Keratinocyte (primary cell): ENCODE data around the gene SFXN3. TPM values are rescaled to one million over a fixed set of nuclear protein-coding genes. Genes with fewer than 3 reads are reported as not detected.

Experiments
- DNase-seq: peaks from one replicate; pipeline ENCODE4 v3.0.0-alpha.2; 2011; ENCODE audit warnings: low read depth, missing footprints, low spot score
- FAIRE-seq: peaks from 2 replicates; lab custom pipeline; 2011; peaks lifted over from hg19 to GRCh38; lab: Jason Lieb, UNC
- H2AFZ ChIP-seq: 2 replicates; pipeline ENCODE4 v1.6.0; 2012; ENCODE audit warnings: low read length, control low read depth, inconsistent platforms; ENCODE audit not compliant: control insufficient read depth
- H3K27ac ChIP-seq: 2 replicates; pipeline ENCODE4 v1.5.1; 2011; ENCODE audit warnings: low read length; ENCODE audit not compliant: control insufficient read depth, insufficient read depth
- H3K27me3 ChIP-seq: 3 replicates; pipeline ENCODE4 v1.6.0; 2011; ENCODE audit warnings: low read length; ENCODE audit not compliant: control insufficient read depth, insufficient read depth; ENCODE audit errors: extremely low read depth
- H3K36me3 ChIP-seq, 2 experiments: 2 replicates in 1 of 2; 3 replicates in 1 of 2; pipeline ENCODE4 v1.5.1; 2011; ENCODE audit warnings: low read length in 2 of 2, mild to moderate bottlenecking in 1 of 2; ENCODE audit not compliant: control insufficient read depth in 2 of 2, insufficient read depth in 2 of 2; ENCODE audit errors: extremely low read depth in 1 of 2
- H3K4me1 ChIP-seq: 3 replicates; pipeline ENCODE4 v1.5.1; 2011; ENCODE audit warnings: low read length; ENCODE audit not compliant: control insufficient read depth, insufficient read depth; ENCODE audit errors: extremely low read depth
- H3K4me2 ChIP-seq: 3 replicates; pipeline ENCODE4 v1.6.0; 2011; ENCODE audit warnings: low read depth, low read length; ENCODE audit not compliant: control insufficient read depth, insufficient read depth; ENCODE audit errors: extremely low read depth
- H3K4me3 ChIP-seq, 3 experiments: fragments of 200-600 bp in 1 of 3; sonication (generic) in 1 of 3; 2 replicates in 2 of 3; 3 replicates in 1 of 3; pipeline ENCODE4 v1.5.1; 2011 to 2016; ENCODE audit warnings: low read length in 3 of 3, mild to moderate bottlenecking in 3 of 3, control low read depth in 2 of 3, inconsistent platforms in 1 of 3, low read depth in 1 of 3, mixed read lengths in 1 of 3, mixed run types in 1 of 3, moderate library complexity in 1 of 3; ENCODE audit not compliant: control insufficient read depth in 2 of 3, insufficient read depth in 2 of 3; ENCODE audit errors: extremely low read depth in 1 of 3
- H3K79me2 ChIP-seq: 2 replicates; pipeline ENCODE4 v1.6.0; 2012; ENCODE audit warnings: low read length; ENCODE audit not compliant: control insufficient read depth, insufficient read depth
- H3K9ac ChIP-seq: 3 replicates; pipeline ENCODE4 v1.6.0; 2011; ENCODE audit warnings: low read length; ENCODE audit not compliant: control insufficient read depth, insufficient read depth; ENCODE audit errors: extremely low read depth
- H3K9me1 ChIP-seq: 3 replicates; pipeline ENCODE4 v1.6.0; 2011; ENCODE audit warnings: low read length; ENCODE audit not compliant: control insufficient read depth, insufficient read depth; ENCODE audit errors: extremely low read depth
- H3K9me3 ChIP-seq: 2 replicates; pipeline ENCODE4 v1.5.1; 2012; ENCODE audit warnings: low read depth, low read length; ENCODE audit not compliant: control insufficient read depth
- H4K20me1 ChIP-seq: 3 replicates; pipeline ENCODE4 v1.6.0; 2011; ENCODE audit warnings: low read length; ENCODE audit not compliant: control insufficient read depth, insufficient read depth; ENCODE audit errors: extremely low read depth
- EZH2 ChIP-seq: IDR thresholded peaks from one replicate; pipeline ENCODE4 v1.6.1; 2012; ENCODE audit warnings: inconsistent platforms, mild to moderate bottlenecking, low read length, moderate library complexity
- dilution Hi-C: fragments of 300-500 bp; cut with MboI; formaldehyde crosslinking; loops from one replicate; pipeline ENCODE4 v1.7.0; 2020; ENCODE audit warnings: low sequenced_read_pairs; ENCODE audit not compliant: extremely low pct_ligation_motif_present
- polyA plus RNA-seq, 5 experiments: library from polyadenylated mRNA; depleted of rRNA in 3 of 5; stranded (reverse) in 3 of 5; stranded (forward) in 1 of 5; unstranded in 1 of 5; fragments of >200 nt; gene quantifications; 1 replicate in 1 of 5; 2 replicates in 3 of 5; 3 replicates in 1 of 5; pipeline versions ENCODE4 v1.2.1 to v1.2.3, GENCODE V29; 2011 to 2012; ENCODE audit warnings: missing spikeins in 2 of 5, low read depth in 1 of 5, low replicate concordance in 1 of 5
- TF ChIP-seq, protein P1 (sequence below), 3 experiments: IDR thresholded peaks in 1 of 3; conservative IDR thresholded peaks in 1 of 3; optimal IDR thresholded peaks in 1 of 3; 2 replicates in 2 of 3; 3 replicates in 1 of 3; pipeline versions ENCODE3 to v1.5.1; 2011; ENCODE audit warnings: low read length in 3 of 3, mild to moderate bottlenecking in 3 of 3, moderate library complexity in 2 of 3, control low read depth in 1 of 3, inconsistent platforms in 1 of 3; ENCODE audit not compliant: insufficient read depth in 2 of 3; ENCODE audit errors: extremely low read depth in 1 of 3

SFXN3 gene
- polyA plus RNA-seq, 1 donor (not counting 4 experiments of a cell fraction or from before 2014, with no cell fraction given), result 77.0 TPM

DNA sequence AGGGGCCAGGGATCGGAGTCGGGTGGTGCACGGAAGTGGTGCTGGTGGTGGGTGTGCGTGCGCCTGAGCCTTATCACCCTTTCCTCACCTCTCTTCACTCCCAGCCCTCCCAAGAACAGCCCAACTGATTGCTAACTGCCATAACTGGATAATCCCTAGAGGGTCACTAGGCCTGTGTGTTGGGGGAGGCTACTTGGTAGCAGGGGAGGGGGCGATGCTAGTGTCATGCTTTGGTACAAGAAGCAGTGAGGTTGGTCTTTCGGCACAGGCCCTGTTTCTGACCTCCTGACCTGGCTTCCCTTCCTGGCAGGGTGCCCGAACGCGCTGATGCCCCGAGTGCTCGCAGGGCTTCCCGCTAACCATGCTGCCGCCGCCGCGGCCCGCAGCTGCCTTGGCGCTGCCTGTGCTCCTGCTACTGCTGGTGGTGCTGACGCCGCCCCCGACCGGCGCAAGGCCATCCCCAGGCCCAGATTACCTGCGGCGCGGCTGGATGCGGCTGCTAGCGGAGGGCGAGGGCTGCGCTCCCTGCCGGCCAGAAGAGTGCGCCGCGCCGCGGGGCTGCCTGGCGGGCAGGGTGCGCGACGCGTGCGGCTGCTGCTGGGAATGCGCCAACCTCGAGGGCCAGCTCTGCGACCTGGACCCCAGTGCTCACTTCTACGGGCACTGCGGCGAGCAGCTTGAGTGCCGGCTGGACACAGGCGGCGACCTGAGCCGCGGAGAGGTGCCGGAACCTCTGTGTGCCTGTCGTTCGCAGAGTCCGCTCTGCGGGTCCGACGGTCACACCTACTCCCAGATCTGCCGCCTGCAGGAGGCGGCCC is 31.4 kb downstream of the SFXN3 start:
- peak overlapping the region; percentile 76 for H3K4me2 ChIP-seq
- no peaks in the 10 kb centered on the region for H4K20me1 ChIP-seq
- no peak overlapping the region for H3K9ac ChIP-seq
- peak; percentile 77 for TF ChIP-seq EZH2
- TF ChIP-seq, protein P1, sequence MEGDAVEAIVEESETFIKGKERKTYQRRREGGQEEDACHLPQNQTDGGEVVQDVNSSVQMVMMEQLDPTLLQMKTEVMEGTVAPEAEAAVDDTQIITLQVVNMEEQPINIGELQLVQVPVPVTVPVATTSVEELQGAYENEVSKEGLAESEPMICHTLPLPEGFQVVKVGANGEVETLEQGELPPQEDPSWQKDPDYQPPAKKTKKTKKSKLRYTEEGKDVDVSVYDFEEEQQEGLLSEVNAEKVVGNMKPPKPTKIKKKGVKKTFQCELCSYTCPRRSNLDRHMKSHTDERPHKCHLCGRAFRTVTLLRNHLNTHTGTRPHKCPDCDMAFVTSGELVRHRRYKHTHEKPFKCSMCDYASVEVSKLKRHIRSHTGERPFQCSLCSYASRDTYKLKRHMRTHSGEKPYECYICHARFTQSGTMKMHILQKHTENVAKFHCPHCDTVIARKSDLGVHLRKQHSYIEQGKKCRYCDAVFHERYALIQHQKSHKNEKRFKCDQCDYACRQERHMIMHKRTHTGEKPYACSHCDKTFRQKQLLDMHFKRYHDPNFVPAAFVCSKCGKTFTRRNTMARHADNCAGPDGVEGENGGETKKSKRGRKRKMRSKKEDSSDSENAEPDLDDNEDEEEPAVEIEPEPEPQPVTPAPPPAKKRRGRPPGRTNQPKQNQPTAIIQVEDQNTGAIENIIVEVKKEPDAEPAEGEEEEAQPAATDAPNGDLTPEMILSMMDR (optimal IDR thresholded peaks at IDR 0.05 in 1 of 3, IDR thresholded peaks at IDR 0.05 in 1 of 3, conservative IDR thresholded peaks at IDR 0.05 in 1 of 3; ENCODE audit: extremely low read depth in 1 of 3, insufficient read depth in 2 of 3, low read length in 3 of 3), result peak; percentile 29 to 74 (median 33)
- H3K4me1 ChIP-seq, result peaks cover 25% of the 10 kb centered on the region
- H3K27me3 ChIP-seq, result peaks cover 26% of the 10 kb centered on the region
- H3K4me3 ChIP-seq, result peak overlapping the region in 2 of 3 experiments; percentile 18 to 43
- H3K9me3 ChIP-seq, result no peaks in the 10 kb centered on the region
- no peaks in the 10 kb centered on the region for H3K9me1 ChIP-seq
- H2AFZ ChIP-seq, result no peak overlapping the region
- H3K36me3 ChIP-seq, result no peaks in the 10 kb centered on the region
- dilution Hi-C loops, result no loop called here
- DNase-seq (no peak), FAIRE-seq (no peak)
- peaks cover 6% of the 10 kb centered on the region for H3K79me2 ChIP-seq
- H3K27ac ChIP-seq, result no peak overlapping the region

DNA sequence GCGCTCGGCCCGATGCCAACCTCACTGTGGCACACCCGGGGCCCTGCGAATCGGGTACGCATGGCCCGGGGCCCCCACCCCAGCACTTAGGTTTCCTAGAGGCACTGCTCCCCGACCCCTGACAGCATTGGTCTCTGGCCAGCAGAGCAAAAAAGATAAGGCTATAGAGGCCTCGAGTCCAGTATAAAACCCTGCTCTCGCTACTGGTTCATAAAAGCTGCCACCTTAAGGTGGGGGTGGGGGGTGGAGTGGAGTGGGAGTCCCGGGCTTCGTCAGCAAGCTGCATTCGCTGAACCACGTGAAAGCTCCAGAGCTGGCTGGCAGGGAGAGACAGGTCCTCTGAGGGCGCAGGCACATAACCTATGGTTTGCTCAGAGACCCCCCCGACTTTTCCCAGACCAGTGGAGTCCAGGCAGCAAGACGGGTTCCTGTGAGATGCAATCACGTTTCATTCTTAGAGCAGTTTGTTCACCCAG is 32.1 kb downstream of the SFXN3 start:
- Histone ChIP-seq H3K36me3 (no peaks in the 10 kb centered on the region), H3K4me1 (peaks cover 25% of the 10 kb centered on the region), H3K27me3 (peaks cover 26% of the 10 kb centered on the region), H3K27ac (no peak overlapping the region), H2AFZ (no peak overlapping the region), H3K9me3 (no peaks in the 10 kb centered on the region), H3K4me2 (peak overlapping the region; percentile 76), H3K4me3 (no peak overlapping the region), H3K79me2 (peaks cover 6% of the 10 kb centered on the region), H3K9me1 (no peaks in the 10 kb centered on the region), H4K20me1 (no peaks in the 10 kb centered on the region), H3K9ac (no peak overlapping the region)
- DNase-seq (no peak), FAIRE-seq (no peak)
- dilution Hi-C loops, result no loop called here
- TF ChIP-seq, protein P1 (optimal IDR thresholded peaks at IDR 0.05 in 1 of 3, IDR thresholded peaks at IDR 0.05 in 1 of 3, conservative IDR thresholded peaks at IDR 0.05 in 1 of 3; ENCODE audit: extremely low read depth in 1 of 3, insufficient read depth in 2 of 3, low read length in 3 of 3), result no peak
- TF ChIP-seq EZH2, result peak; percentile 42
